Endometrium (tissue), 2 donors: ENCODE results near the gene SCCPDH.
"Not testable (repeated sequence)": the region's sequence is repeated elsewhere in the genome, so short reads cannot be mapped to it uniquely, and the experiment has no call there.

Experiments
- FAIRE-seq: peaks from 2 replicates; lab custom pipeline; 2012; peaks lifted over from hg19 to GRCh38; lab: Jason Lieb, UNC
- donor health status: control.
- donor health status: control.

SCCPDH gene

GRCh38 chr1:246801241-246802020 lies 77.2 kb downstream of the SCCPDH start:
- no peak for FAIRE-seq

GRCh38 chr1:246803373-246803772 lies 79.2 kb downstream of the SCCPDH start:
- no peak for FAIRE-seq

DNA sequence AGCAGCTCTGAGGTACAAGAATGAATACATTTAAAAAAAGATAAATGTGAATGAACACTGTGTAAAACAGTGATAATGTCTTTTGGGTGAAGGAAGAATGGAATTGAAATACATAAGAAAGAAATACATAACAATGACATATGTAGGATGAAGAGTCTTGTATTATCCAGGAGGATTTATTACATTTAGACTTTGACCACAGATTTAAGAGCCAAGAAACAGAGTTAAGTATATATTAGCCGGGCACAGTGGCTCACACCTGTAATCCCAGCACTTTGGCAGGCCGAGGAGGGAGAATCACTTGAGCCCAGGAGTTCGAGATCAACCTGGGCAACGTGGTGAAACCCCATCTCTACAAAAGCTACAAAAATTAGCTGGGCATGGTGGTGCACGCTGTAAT lies 79.7 kb downstream of the SCCPDH start:
- no peak for FAIRE-seq

GRCh38 chr1:246805135-246805716 lies 81.0 kb downstream of the SCCPDH start:
- no peak for FAIRE-seq

DNA sequence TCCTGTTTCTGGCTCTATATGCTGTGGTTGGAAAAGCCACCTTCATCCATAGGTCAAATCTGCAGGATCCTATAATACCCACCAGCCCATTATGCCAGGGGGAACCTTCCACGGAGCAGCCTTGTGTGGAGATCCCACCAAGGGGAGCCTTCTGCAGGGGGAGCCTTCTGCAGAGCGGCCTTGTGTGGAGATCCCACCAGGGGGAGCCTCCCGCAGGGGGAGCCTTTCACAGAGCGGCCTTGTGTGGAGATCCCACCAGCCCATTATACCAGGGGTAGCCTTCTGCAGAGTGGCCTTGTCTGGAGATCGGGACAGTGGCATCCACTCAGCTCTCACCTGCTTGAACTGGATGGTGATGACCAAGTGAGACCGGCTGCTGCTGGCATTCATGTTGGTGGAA lies 85.3 kb downstream of the SCCPDH start:
- FAIRE-seq = no peak

DNA sequence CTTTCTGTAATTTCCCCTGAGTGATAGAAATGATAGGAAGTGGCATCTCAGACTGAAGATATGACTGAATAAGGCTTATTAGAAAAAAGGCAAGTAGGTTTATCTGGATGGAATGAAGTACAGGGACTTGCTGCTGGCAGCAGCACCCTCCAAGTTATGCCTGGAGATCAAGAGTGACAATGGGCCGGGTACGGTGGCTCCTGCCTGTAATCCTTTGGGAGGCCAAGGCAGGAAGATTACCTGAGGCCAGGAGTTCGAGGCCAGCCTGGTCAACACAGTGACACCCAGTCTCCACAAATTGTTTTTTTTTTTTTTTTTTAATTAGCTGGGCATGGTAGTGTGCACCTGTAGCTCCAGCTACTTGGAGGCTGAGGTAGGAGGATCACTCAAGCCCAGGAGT lies 87.8 kb downstream of the SCCPDH start:
- FAIRE-seq = no peak

- not testable (repeated sequence) for FAIRE-seq
Measured at GRCh38 chr1:246813325-246813724, 89.1 kb downstream of the SCCPDH start.

DNA sequence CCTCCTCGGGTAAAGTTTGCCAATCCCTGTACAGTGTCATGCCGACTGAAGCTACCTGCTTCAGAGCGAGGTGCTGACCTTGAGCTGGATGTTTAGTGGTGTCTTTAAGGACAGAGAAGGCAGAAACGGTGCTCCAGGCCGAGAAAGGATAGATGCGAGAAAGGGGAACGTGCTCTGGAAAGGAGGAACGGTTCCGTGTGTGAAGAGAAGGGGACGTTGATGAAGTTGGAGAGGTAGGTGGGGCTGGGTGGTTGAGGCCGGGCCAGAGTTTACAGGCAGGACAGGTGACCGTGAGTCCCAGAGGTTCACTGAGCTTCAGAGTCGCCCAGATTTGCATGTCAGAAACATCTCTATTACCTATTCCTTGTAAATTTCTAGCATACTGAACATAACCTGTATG lies 90.7 kb downstream of the SCCPDH start:
- no peak for FAIRE-seq

DNA sequence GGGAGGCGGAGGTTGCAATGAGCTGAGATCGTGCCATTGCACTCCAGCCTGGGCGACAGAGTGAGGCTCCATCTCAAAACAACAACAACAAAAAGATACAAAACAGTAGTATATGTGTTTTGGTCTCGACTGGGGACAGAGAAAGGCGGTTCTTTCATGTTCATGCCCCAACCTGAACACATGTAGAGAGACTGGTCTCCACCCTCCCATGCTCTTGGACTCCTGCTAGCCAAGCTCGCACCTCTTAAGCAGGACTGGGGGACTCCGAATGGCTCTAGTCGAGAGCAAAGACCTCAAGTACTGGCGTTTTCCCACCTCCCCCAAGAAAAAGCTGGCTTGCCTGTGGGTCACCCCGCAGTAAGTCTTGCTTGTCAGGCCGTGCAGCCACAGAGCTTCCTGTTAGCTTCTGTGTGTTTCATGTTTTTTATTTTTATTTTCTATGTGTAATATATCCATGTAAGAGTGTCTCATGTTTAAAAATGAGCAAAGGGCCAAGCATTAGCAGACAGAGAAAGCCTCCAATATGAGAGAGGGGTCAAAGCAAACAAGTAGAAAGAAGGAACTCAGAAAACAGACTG lies 91.6 kb downstream of the SCCPDH start:
- FAIRE-seq = no peak
